Measurements from ENCODE around the gene GABBR2. TPM values are rescaled to one million over a fixed set of nuclear protein-coding genes. Genes with fewer than 3 reads are reported as not detected.
A peak's percentile ranks its signal among the peaks of the same experiment; 100 is the strongest.

GABBR2 gene
- total and polyA plus RNA-seq, 9 of the 15 experiments (the other 6 are each of a cell fraction or from before 2014, with no cell fraction given): 0.15 to 1.9 (median 0.32) TPM

- ATAC-seq: no peak
- no peaks in the 10 kb centered on the region for H3K9me1 ChIP-seq (ENCODE audit: control insufficient read depth, insufficient read depth, low read length)
- no peaks in the 10 kb centered on the region for H3K36me3 ChIP-seq (ENCODE audit: control insufficient read depth, insufficient read depth, low read length)
- H3K27me3 ChIP-seq (ENCODE audit: control insufficient read depth in 2 of 2, insufficient read depth in 2 of 2, low read length in 2 of 2): no peaks in the 10 kb centered on the region
- H3K4me1 ChIP-seq (replicated peaks in 1 of 2; ENCODE audit: control insufficient read depth in 2 of 2, insufficient read depth in 2 of 2, low read length in 2 of 2): peaks cover 32 to 34% of the 10 kb centered on the region in 2 experiments
- DNase-seq (ENCODE audit: extremely low read depth in 1 of 4, low spot score in 3 of 4): no peak
- no peak overlapping the region for H3K27ac ChIP-seq (ENCODE audit: extremely low read depth, low read depth, low read length)
- CTCF ChIA-PET (ENCODE audit: low intra/inter-chr PET ratio): no interaction called here
- no peak overlapping the region for H2AFZ ChIP-seq (ENCODE audit: low read depth, low read length)
- intact Hi-C loops (cut with micrococcal nuclease) (loop anchor here (5.0 kb wide), 1 partner anchor 162 kb away; no protein-coding TSS in a partner anchor), in situ Hi-C loops (cut with MboI) (no loop called here)
- H3K4me3 ChIP-seq: no peak overlapping the region
- H3K9me3 ChIP-seq (replicated peaks; ENCODE audit: control insufficient read depth, insufficient read depth, low read depth, low read length): peaks cover 20% of the 10 kb centered on the region
- no peaks in the 10 kb centered on the region for H4K20me1 ChIP-seq (replicated peaks; ENCODE audit: control insufficient read depth, insufficient read depth, low read length)
- peak overlapping the region in 1 of 2 experiments; percentile 10; a peak in 1 of 4 replicates for H3K9ac ChIP-seq (ENCODE audit: insufficient read depth in 1 of 2, low read depth in 2 of 2, low read length in 2 of 2)
- FAIRE-seq: no peak
- no TSS peak for BruUV-seq (replicated peaks)
- WGBS (ENCODE audit: insufficient coverage, low coverage, missing lambda C conversion rate): 78% methylated on average over 2 of the region's 2 CpGs
- H3K4me2 ChIP-seq (ENCODE audit: insufficient read depth, low read length): no peak overlapping the region
- TF ChIP-seq ZNF232 (CRISPR knock-in tag; IDR thresholded peaks at IDR 0.05) (0 out of 2 replicates have a peak, but pooled peaks have one; percentile 1), HDAC8 (tag; IDR thresholded peaks at IDR 0.05) (no peak)
- POLR2A ChIA-PET: interaction anchor here (1.1 kb wide), 1 partner anchor 116 kb away, joined by 3 read pairs; no protein-coding TSS in a partner anchor
- no peaks in the 10 kb centered on the region for H3K79me2 ChIP-seq (ENCODE audit: control insufficient read depth, insufficient read depth, low read length)
Observed at GRCh38 chr9:98369471-98369870, 339.3 kb downstream of the GABBR2 start.

- peaks cover 20% of the 10 kb centered on the region for H3K9me3 ChIP-seq (replicated peaks; ENCODE audit: control insufficient read depth, insufficient read depth, low read depth, low read length)
- ATAC-seq (no peak), DNase-seq (ENCODE audit: extremely low read depth in 1 of 4, low spot score in 3 of 4) (no peak), FAIRE-seq (no peak)
- peak overlapping the region; percentile 64 for H2AFZ ChIP-seq (ENCODE audit: low read depth, low read length)
- WGBS (ENCODE audit: insufficient coverage, low coverage, missing lambda C conversion rate): 64% methylated on average over 5 of the region's 6 CpGs
- H3K4me1 ChIP-seq (replicated peaks in 1 of 2; ENCODE audit: control insufficient read depth in 2 of 2, insufficient read depth in 2 of 2, low read length in 2 of 2): peaks cover 29% of the 10 kb centered on the region in 2 experiments
- CTCF ChIA-PET (ENCODE audit: low intra/inter-chr PET ratio): no interaction called here
- intact Hi-C loops (cut with micrococcal nuclease) (loop anchor here (5.0 kb wide), 1 partner anchor 162 kb away; no protein-coding TSS in a partner anchor), in situ Hi-C loops (cut with MboI) (no loop called here)
- no peaks in the 10 kb centered on the region for H3K36me3 ChIP-seq (ENCODE audit: control insufficient read depth, insufficient read depth, low read length)
- H3K4me2 ChIP-seq (ENCODE audit: insufficient read depth, low read length): no peak overlapping the region; the same call in 1 of the 2 replicates
- BruUV-seq (replicated peaks): no TSS peak
- no peaks in the 10 kb centered on the region for H3K79me2 ChIP-seq (ENCODE audit: control insufficient read depth, insufficient read depth, low read length)
- H3K27ac ChIP-seq (ENCODE audit: extremely low read depth, low read depth, low read length): peak overlapping the region; percentile 73; the same call in 2 of the 3 replicates
- POLR2A ChIA-PET: interaction anchor here (1.1 kb wide), 1 partner anchor 116 kb away, joined by 3 read pairs; no protein-coding TSS in a partner anchor
- no peak overlapping the region for H3K4me3 ChIP-seq
- H3K9me1 ChIP-seq (ENCODE audit: control insufficient read depth, insufficient read depth, low read length): no peaks in the 10 kb centered on the region
- H4K20me1 ChIP-seq (replicated peaks; ENCODE audit: control insufficient read depth, insufficient read depth, low read length): no peaks in the 10 kb centered on the region
- H3K27me3 ChIP-seq (ENCODE audit: control insufficient read depth in 2 of 2, insufficient read depth in 2 of 2, low read length in 2 of 2): no peaks in the 10 kb centered on the region
- peak overlapping the region; percentile 6 to 11; a peak in 2 of 4 replicates for H3K9ac ChIP-seq (ENCODE audit: insufficient read depth in 1 of 2, low read depth in 2 of 2, low read length in 2 of 2)
- TF ChIP-seq ZNF12 (CRISPR knock-in tag; IDR thresholded peaks at IDR 0.05): 0 out of 2 replicates have a peak, but pooled peaks have one; percentile 5
- no peak for TF ChIP-seq MBD1 (CRISPR knock-in tag; IDR thresholded peaks at IDR 0.05)
- no peak for TF ChIP-seq ID3 (CRISPR knock-in tag; IDR thresholded peaks at IDR 0.05)
- no peak for TF ChIP-seq ID3 (tag; IDR thresholded peaks at IDR 0.05)
- TF ChIP-seq AFF4 (CRISPR knock-in tag; IDR thresholded peaks at IDR 0.05): no peak
- no peak for TF ChIP-seq NELFE (IDR thresholded peaks at IDR 0.05; ENCODE audit: insufficient read depth, insufficient read length)
- TF ChIP-seq GTF2A2 (tag; IDR thresholded peaks at IDR 0.05): no peak
- no peak for TF ChIP-seq ZNF140 (CRISPR knock-in tag; IDR thresholded peaks at IDR 0.05)
Observed at GRCh38 chr9:98369066-98369425, 339.7 kb downstream of the GABBR2 start.

Measured in K562 (cell line).